Measurements from ENCODE around the gene CYBC1. TPM values are rescaled to one million over a fixed set of nuclear protein-coding genes. Genes with fewer than 3 reads are reported as not detected.

CYBC1 gene
- polyA plus RNA-seq, 1 donor (not counting 4 experiments of a cell fraction or from before 2014, with no cell fraction given): 30.2 TPM

- no peak for FAIRE-seq
- no peak overlapping the region for H2AFZ ChIP-seq (ENCODE audit: control insufficient read depth, low read length)
Measured at GRCh38 chr17:82402865-82403264, 47.7 kb downstream of the CYBC1 start.

DNA sequence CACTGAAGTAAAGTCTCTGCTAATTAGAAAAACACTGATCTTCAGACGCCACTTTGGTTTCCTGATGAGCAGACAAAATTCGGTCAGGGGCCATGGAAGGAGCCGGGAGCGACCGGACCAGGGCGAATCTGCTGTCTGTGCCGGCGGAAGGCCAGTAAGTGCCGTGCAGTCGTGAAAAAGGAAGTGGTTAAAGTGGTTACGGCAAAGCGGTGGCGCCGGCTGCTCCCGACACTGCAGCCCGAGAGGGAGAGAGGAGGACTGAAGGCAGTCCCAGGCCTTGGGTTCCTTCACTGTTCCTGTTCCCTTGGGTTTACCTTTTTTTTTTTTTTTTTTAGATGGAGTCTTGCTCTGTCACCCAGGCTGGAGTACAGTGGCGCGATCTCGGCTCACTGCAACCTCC lies 49.7 kb downstream of the CYBC1 start:
- H3K27ac ChIP-seq (ENCODE audit: control insufficient read depth, insufficient read depth, low read length): no peak overlapping the region
- dilution Hi-C loops (cut with MboI; ENCODE audit: extremely low pct_ligation_motif_present, low sequenced_read_pairs): no loop called here
- H3K9ac ChIP-seq (ENCODE audit: control insufficient read depth, extremely low read depth, insufficient read depth, low read length): no peak overlapping the region
- no peaks in the 10 kb centered on the region for H3K9me3 ChIP-seq (ENCODE audit: control insufficient read depth, low read depth, low read length)
- H3K4me3 ChIP-seq (ENCODE audit: control insufficient read depth in 2 of 3, extremely low read depth in 1 of 3, insufficient read depth in 2 of 3, low read depth in 1 of 3, low read length in 3 of 3): no peak overlapping the region
- TF ChIP-seq EZH2 (IDR thresholded peaks at IDR 0.05; ENCODE audit: low read length) (no peak), CTCF (optimal IDR thresholded peaks at IDR 0.05 in 1 of 3, IDR thresholded peaks at IDR 0.05 in 1 of 3, conservative IDR thresholded peaks at IDR 0.05 in 1 of 3; ENCODE audit: extremely low read depth in 1 of 3, insufficient read depth in 2 of 3, low read length in 3 of 3) (no peak)
- H3K27me3 ChIP-seq (ENCODE audit: control insufficient read depth, extremely low read depth, insufficient read depth, low read length): no peaks in the 10 kb centered on the region
- no peak overlapping the region for H3K4me2 ChIP-seq (ENCODE audit: control insufficient read depth, extremely low read depth, insufficient read depth, low read depth, low read length)
- DNase-seq (ENCODE audit: low read depth, low spot score) (no peak), FAIRE-seq (no peak)
- H3K36me3 ChIP-seq (ENCODE audit: control insufficient read depth in 2 of 2, extremely low read depth in 1 of 2, insufficient read depth in 2 of 2, low read length in 2 of 2): peaks cover 2 to 8% of the 10 kb centered on the region in 2 experiments
- H3K9me1 ChIP-seq (ENCODE audit: control insufficient read depth, extremely low read depth, insufficient read depth, low read length): no peaks in the 10 kb centered on the region
- H3K4me1 ChIP-seq (ENCODE audit: control insufficient read depth, extremely low read depth, insufficient read depth, low read length): no peaks in the 10 kb centered on the region
- no peaks in the 10 kb centered on the region for H4K20me1 ChIP-seq (ENCODE audit: control insufficient read depth, extremely low read depth, insufficient read depth, low read length)
- H3K79me2 ChIP-seq (ENCODE audit: control insufficient read depth, insufficient read depth, low read length): no peaks in the 10 kb centered on the region
- H2AFZ ChIP-seq (ENCODE audit: control insufficient read depth, low read length): no peak overlapping the region

More at GRCh38 chr17:82402865-82403264, 47.7 kb downstream of the CYBC1 start:
- no peak for DNase-seq (ENCODE audit: low read depth, low spot score)
- no peaks in the 10 kb centered on the region for H4K20me1 ChIP-seq (ENCODE audit: control insufficient read depth, extremely low read depth, insufficient read depth, low read length)
- TF ChIP-seq EZH2 (IDR thresholded peaks at IDR 0.05; ENCODE audit: low read length) (no peak), CTCF (optimal IDR thresholded peaks at IDR 0.05 in 1 of 3, IDR thresholded peaks at IDR 0.05 in 1 of 3, conservative IDR thresholded peaks at IDR 0.05 in 1 of 3; ENCODE audit: extremely low read depth in 1 of 3, insufficient read depth in 2 of 3, low read length in 3 of 3) (no peak)
- no peaks in the 10 kb centered on the region for H3K79me2 ChIP-seq (ENCODE audit: control insufficient read depth, insufficient read depth, low read length)
- H3K27me3 ChIP-seq (ENCODE audit: control insufficient read depth, extremely low read depth, insufficient read depth, low read length): no peaks in the 10 kb centered on the region
- no peaks in the 10 kb centered on the region for H3K9me3 ChIP-seq (ENCODE audit: control insufficient read depth, low read depth, low read length)
- H3K9ac ChIP-seq (ENCODE audit: control insufficient read depth, extremely low read depth, insufficient read depth, low read length): no peak overlapping the region
- H3K36me3 ChIP-seq (ENCODE audit: control insufficient read depth in 2 of 2, extremely low read depth in 1 of 2, insufficient read depth in 2 of 2, low read length in 2 of 2): peaks cover 2 to 8% of the 10 kb centered on the region in 2 experiments
- dilution Hi-C loops (cut with MboI; ENCODE audit: extremely low pct_ligation_motif_present, low sequenced_read_pairs): no loop called here
- H3K27ac ChIP-seq (ENCODE audit: control insufficient read depth, insufficient read depth, low read length): no peak overlapping the region
- no peaks in the 10 kb centered on the region for H3K9me1 ChIP-seq (ENCODE audit: control insufficient read depth, extremely low read depth, insufficient read depth, low read length)
- H3K4me1 ChIP-seq (ENCODE audit: control insufficient read depth, extremely low read depth, insufficient read depth, low read length): no peaks in the 10 kb centered on the region
- no peak overlapping the region for H3K4me2 ChIP-seq (ENCODE audit: control insufficient read depth, extremely low read depth, insufficient read depth, low read depth, low read length)
- no peak overlapping the region for H3K4me3 ChIP-seq (ENCODE audit: control insufficient read depth in 2 of 3, extremely low read depth in 1 of 3, insufficient read depth in 2 of 3, low read depth in 1 of 3, low read length in 3 of 3)

Measured in keratinocyte (primary cell).